GM21423 (cell line): Measurements from ENCODE around the gene GRHL1.
"Not testable (repeated sequence)": the region's sequence is repeated elsewhere in the genome, so short reads cannot be mapped to it uniquely, and the experiment has no call there.

Experiments used
- ATAC-seq: cut with Tn5 transposase; IDR thresholded peaks from one replicate; pipeline ENCODE4 v1.9.1; 2021; ENCODE audit warnings: mild to moderate bottlenecking, moderate library complexity; ENCODE audit not compliant: unreplicated experiment

Gene GRHL1

DNA sequence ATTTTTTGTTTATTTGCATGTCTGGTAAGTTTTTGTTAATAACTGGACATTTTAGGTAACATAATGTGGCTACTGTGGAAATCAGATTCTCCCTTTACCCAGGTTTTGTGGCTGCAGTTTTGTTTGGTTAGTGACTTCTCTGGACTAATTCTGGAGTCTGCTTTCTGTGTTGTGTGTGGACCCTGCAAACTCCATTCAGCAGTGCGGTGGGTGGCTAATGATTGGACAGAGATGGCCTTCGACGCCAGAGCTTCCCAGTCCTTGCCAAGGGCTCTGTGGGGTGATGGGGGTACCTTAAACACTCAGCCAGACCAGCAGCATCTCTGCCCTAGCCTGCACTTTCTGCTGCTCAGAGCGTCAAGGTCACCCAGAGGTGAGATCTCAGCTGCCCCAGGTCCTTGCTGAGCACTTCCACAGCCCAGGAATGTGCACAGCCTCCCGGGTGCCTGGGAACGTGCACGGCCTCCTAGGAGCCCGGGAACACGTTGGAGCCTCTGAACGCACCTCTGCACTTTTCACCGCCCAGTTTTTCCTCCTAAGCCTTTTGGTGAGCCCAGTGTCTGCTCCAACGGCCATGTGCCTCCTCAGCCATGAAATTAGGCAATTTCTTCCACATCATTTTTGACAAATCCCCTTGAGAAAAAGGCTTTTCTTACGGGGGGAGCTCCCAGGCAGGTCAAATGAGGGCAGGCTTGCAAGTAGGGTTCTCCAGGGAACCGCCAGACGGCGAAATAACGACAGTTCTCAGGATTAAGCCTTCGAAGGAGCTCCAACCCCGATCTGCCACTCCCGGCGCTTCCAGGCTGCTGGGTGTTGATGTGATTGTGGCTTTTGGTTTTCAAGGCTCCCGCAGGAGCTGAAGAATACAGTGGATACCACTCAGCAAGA is 56.7 kb downstream of the GRHL1 start:
- no peak for ATAC-seq

GRCh38 chr2:10008809-10009176 is 57.3 kb downstream of the GRHL1 start:
- ATAC-seq = no peak

GRCh38 chr2:10009271-10009810 is 57.8 kb downstream of the GRHL1 start:
- no peak for ATAC-seq

- no peak for ATAC-seq
Observed at GRCh38 chr2:10009811-10010781, 58.6 kb downstream of the GRHL1 start.

DNA sequence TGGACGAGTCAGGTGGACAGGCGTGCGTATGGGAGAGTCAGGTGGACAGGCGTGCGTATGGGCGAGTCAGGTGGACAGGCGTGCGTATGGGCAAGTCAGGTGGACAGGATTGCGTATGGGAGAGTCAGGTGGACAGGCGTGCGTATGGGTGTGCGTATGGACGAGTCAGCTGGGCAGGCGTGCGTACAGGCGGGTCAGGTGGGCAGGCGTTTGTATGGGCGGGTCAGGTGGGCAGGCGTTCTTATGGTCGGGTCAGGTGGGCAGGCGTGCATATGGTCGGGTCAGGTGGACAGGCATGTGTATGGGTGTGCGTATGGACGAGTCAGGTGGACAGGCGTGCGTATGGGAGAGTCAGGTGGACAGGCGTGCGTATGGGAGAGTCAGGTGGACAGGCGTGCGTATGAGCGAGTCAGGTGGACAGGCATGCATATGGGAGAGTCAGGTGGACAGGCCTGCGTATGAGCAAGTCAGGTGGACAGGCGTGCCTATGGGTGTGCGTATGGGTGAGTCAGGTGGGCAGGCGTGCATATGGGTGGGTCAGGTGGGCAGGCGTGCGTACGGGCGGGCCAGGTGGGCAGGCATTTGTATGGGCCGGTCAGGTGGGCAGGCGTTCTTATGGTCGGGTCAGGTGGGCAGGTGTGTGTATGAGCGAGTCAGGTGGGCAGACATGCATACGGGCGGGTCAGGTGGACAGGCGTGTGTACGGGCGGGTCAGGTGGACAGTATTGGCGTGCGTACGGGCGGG is 59.5 kb downstream of the GRHL1 start:
- not testable (repeated sequence) for ATAC-seq

GRCh38 chr2:10011606-10012325 is 60.3 kb downstream of the GRHL1 start:
- not testable (repeated sequence) for ATAC-seq

- not testable (repeated sequence) for ATAC-seq
Observed at GRCh38 chr2:10012366-10012962, 61.0 kb downstream of the GRHL1 start.

DNA sequence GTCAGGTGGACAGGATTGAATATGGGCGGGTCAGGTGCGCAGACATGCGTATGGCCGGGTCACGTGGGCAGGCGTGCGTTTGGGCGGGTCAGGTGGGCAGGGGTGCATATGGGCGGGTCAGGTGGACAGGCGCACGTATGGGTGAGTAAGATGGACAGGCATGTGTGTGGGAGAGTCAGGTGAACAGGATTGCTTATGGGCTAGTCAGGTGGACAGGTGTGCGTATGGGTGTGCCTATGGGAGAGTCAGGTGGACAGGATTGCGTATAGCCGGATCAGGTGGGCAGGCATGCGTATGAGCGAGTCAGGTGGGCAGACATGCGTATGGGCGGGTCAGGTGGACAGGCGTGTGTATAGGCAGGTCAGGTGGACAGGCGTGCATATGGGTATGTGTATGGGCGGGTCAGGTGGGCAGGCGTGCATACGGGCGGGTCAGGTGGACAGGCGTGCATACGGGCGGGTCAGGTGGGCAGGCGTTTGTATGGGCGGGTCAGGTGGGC is 61.5 kb downstream of the GRHL1 start:
- ATAC-seq = no peak

GRCh38 chr2:10013651-10014417 is 62.3 kb downstream of the GRHL1 start:
- not testable (repeated sequence) for ATAC-seq

DNA sequence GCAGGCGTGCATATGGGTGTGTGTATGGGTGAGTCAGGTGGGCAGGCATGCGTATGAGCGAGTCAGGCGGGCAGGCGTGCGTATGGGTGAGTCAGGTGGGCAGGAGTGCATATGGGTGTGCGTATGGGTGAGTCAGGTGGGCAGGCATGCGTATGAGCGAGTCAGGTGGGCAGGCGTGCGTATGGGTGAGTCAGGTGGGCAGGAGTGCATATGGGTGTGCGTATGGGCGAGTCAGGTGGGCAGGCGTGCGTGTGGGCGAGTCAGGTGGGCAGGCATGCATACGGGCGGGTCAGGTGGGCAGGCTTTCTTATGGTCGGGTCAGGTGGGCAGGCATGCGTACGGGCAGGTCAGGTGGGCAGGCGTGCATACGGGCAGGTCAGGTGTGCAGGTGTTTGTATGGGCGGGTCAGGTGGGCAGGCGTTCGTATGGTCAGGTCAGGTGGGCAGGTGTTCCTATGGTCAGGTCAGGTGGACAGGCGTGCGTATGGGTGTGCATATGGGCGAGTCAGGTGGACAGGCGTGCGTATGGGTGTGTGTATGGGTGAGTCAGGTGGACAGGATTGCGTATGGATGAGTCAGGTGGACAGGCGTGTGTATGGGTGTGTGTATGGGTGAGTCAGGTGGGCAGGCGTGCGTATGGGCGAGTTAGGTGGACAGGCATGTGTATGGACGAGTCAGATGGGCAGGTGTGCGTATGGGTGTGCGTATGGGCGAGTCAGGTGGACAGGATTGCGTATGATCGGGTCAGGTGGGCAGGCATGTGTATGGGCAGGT is 63.1 kb downstream of the GRHL1 start:
- no peak for ATAC-seq

DNA sequence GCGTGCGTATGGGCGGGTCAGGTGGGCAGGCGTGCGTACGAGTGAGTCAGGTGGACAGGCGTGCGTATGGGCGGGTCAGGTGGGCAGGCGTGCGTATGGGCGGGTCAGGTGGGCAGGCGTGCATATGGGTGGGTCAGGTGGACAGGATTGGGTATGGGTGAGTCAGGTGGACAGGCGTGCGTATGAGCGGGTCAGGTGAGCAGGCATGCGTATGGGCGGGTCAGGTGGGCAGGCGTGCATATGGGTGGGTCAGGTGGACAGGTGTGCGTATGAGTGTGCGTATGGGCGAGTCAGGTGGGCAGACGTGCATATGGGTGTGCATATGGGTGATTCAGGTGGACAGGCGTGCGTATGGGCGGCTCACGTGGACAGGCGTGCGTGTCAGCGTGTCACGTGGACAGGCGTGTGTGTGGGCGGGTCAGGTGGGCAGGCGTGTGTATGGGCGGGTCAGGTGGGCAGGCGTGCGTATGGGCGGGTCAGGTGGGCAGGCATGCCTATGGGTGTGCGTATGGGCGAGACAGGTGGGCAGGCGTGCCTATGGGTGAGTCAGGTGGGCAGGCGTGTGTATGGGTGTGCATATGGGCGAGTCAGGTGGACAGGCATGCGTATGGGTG is 64.0 kb downstream of the GRHL1 start:
- not testable (repeated sequence) for ATAC-seq

DNA sequence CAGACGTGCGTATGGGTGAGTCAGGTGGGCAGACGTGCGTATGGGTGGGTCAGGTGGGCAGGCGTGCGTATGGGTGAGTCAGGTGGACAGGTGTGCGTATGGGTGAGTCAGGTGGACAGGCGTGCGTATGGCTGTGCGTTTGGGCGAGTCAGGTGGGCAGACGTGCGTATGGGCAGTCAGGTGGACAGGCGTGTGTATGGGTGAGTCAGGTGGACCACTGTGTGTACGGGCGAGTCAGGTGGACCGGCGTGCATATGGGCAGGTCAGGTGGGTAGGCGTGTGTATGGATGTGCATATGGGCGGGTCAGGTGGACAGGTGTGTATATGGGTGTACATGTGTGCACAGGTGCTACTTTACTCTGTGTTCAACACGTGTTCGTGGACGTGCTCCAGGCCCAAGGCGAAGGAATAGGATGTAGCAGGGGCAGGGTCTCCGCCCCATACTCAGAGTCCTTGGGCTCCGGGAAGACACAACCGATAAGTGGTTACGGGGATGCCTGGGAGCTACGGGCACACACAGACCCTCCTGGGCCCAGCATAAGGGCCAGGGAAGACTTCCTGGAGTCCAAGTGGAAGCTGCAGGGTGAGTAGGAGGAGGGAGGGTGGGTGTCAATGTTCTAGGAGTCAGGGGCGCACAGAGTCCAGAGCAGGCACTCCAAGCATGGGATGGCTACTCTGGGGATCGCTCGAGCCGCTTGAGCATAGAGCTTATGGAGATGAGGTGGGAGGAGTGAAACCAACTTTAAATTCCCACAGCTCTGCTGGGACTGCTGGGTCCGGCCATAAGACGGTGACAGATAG is 64.7 kb downstream of the GRHL1 start:
- no peak for ATAC-seq

- no peak for ATAC-seq
Observed at GRCh38 chr2:10016802-10017258, 65.3 kb downstream of the GRHL1 start.

GRCh38 chr2:10017313-10017941 is 65.9 kb downstream of the GRHL1 start:
- no peak for ATAC-seq

- ATAC-seq = no peak
Observed at GRCh38 chr2:10019174-10019573, 67.7 kb downstream of the GRHL1 start.
